ACC112 (cell line): Measurements from ENCODE around the gene ADCY1.
"Not testable (repeated sequence)": the region's sequence is repeated elsewhere in the genome, so short reads cannot be mapped to it uniquely, and the experiment has no call there.

Experiments used
- H2AFZ ChIP-seq: fragments of 200-600 bp; sonication (generic); one replicate; pipeline ENCODE4 v1.6.0; 2017; ENCODE audit warnings: antibody characterized with exemption, low read length; ENCODE audit not compliant: unreplicated experiment
- H3K27ac ChIP-seq: fragments of 200-600 bp; sonication (generic); 2 replicates; pipeline ENCODE4 v1.5.1; 2014; ENCODE audit warnings: low read depth, mild to moderate bottlenecking, antibody characterized with exemption, low read length, moderate library complexity
- H3K27me3 ChIP-seq: fragments of 200-600 bp; sonication (generic); 2 replicates; pipeline ENCODE4 v1.6.1; 2014; ENCODE audit warnings: mild to moderate bottlenecking, antibody characterized with exemption, low read length, moderate library complexity, mixed read lengths; ENCODE audit not compliant: insufficient read depth
- H3K36me3 ChIP-seq: fragments of 200-600 bp; sonication (generic); 2 replicates; pipeline ENCODE4 v1.6.1; 2016; ENCODE audit warnings: mild to moderate bottlenecking, antibody characterized with exemption, low read length, moderate library complexity, mixed read lengths; ENCODE audit not compliant: insufficient read depth
- H3K4me1 ChIP-seq: fragments of 200-600 bp; sonication (generic); one replicate; pipeline ENCODE4 v1.6.1; 2016; ENCODE audit warnings: low read length, mixed read lengths; ENCODE audit not compliant: insufficient read depth, unreplicated experiment, control insufficient read depth
- H3K4me3 ChIP-seq: fragments of 200-600 bp; sonication (generic); 2 replicates; pipeline ENCODE4 v1.5.1; 2014; ENCODE audit warnings: mild to moderate bottlenecking, low read depth, low read length
- H3K79me2 ChIP-seq: fragments of 200-600 bp; sonication (generic); one replicate; pipeline ENCODE4 v1.6.0; 2016; ENCODE audit warnings: low read length; ENCODE audit not compliant: control insufficient read depth, unreplicated experiment, insufficient read depth

ADCY1 gene

GRCh38 chr7:45716380-45717203 is 142.4 kb downstream of the ADCY1 start:
- H3K36me3 ChIP-seq: no peaks in the 10 kb centered on the region
- H3K4me1 ChIP-seq: no peaks in the 10 kb centered on the region
- no peaks in the 10 kb centered on the region for H3K79me2 ChIP-seq
- no peaks in the 10 kb centered on the region; the same call in 1 of the 2 replicates for H3K27me3 ChIP-seq
- no peak overlapping the region for H3K27ac ChIP-seq
- no peak overlapping the region for H2AFZ ChIP-seq
- no peak overlapping the region for H3K4me3 ChIP-seq

- Histone ChIP-seq H3K36me3 (peaks cover 3% of the 10 kb centered on the region; the same call in 1 of the 2 replicates), H3K79me2 (no peaks in the 10 kb centered on the region), H3K27ac (no peak overlapping the region), H3K4me3 (no peak overlapping the region), H3K27me3 (no peaks in the 10 kb centered on the region; the same call in 1 of the 2 replicates), H3K4me1 (no peaks in the 10 kb centered on the region), H2AFZ (no peak overlapping the region)
Observed at GRCh38 chr7:45717537-45718235, 143.5 kb downstream of the ADCY1 start.

GRCh38 chr7:45718464-45719330 is 144.5 kb downstream of the ADCY1 start:
- H3K27me3 ChIP-seq: no peaks in the 10 kb centered on the region; the same call in 1 of the 2 replicates
- H3K79me2 ChIP-seq: no peaks in the 10 kb centered on the region
- no peak overlapping the region for H3K27ac ChIP-seq
- H3K4me3 ChIP-seq: no peak overlapping the region
- H2AFZ ChIP-seq: no peak overlapping the region
- H3K36me3 ChIP-seq: peaks cover 6% of the 10 kb centered on the region; the same call in 1 of the 2 replicates
- H3K4me1 ChIP-seq: no peaks in the 10 kb centered on the region

DNA sequence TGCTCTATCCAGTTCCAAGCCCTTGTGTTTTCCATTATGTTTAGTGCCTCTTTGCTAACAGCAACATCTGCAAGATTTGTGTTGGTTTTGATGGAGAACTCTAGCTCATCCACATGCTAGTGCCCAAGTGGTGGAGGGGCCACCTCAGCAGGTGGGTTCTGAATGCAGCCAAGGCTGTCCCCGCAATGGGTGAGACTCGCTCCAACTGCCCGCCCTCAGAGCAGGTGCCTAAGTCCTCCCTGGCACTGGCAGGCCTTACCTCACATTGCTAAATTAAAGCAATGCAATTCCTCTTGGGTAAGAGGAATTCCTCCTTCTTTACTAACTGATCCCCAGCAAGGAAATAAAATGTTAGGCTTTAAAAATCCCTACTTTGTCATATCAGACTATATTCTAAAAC is 146.8 kb downstream of the ADCY1 start:
- no peak overlapping the region for H3K27ac ChIP-seq
- no peaks in the 10 kb centered on the region; the same call in 1 of the 2 replicates for H3K27me3 ChIP-seq
- H3K36me3 ChIP-seq: peaks cover 12% of the 10 kb centered on the region; the same call in 1 of the 2 replicates
- H2AFZ ChIP-seq: no peak overlapping the region
- no peaks in the 10 kb centered on the region for H3K79me2 ChIP-seq
- H3K4me1 ChIP-seq: no peaks in the 10 kb centered on the region
- H3K4me3 ChIP-seq: no peak overlapping the region

GRCh38 chr7:45721686-45722598 is 147.8 kb downstream of the ADCY1 start:
- H3K4me3 ChIP-seq: no peak overlapping the region
- no peak overlapping the region for H2AFZ ChIP-seq
- no peaks in the 10 kb centered on the region for H3K4me1 ChIP-seq
- H3K27me3 ChIP-seq: no peaks in the 10 kb centered on the region
- no peaks in the 10 kb centered on the region for H3K79me2 ChIP-seq
- H3K27ac ChIP-seq: no peak overlapping the region
- H3K36me3 ChIP-seq: peaks cover 12% of the 10 kb centered on the region; the same call in 1 of the 2 replicates

DNA sequence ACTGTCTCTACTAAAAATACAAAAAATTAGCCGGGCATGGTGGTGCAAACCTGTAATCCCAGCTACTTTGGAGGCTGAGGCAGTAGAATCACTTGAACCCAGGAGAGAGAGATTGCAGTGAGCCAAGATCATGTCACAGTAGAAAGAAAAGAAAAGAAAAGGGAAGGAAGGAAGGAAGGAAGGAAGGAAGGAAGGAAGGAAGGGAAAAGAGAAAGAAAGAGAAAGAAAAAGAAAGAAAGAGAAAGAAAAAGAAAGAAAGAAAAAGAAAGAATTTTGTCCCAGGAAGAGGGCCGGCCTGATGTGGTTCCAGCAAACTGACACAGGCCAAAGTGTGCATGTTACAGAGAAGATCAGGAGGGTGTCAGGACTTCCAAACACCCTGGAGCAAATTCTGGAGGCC is 151.1 kb downstream of the ADCY1 start:
- H3K27ac ChIP-seq, H3K4me3 ChIP-seq, H3K4me1 ChIP-seq, H2AFZ ChIP-seq, H3K27me3 ChIP-seq, H3K79me2 ChIP-seq: not testable (repeated sequence)
- H3K36me3 ChIP-seq: peaks cover 20% of the 10 kb centered on the region; the same call in 1 of the 2 replicates

GRCh38 chr7:45726883-45727282 is 152.7 kb downstream of the ADCY1 start:
- Histone ChIP-seq H3K27me3 (no peaks in the 10 kb centered on the region), H3K4me3 (no peak overlapping the region), H3K4me1 (no peaks in the 10 kb centered on the region), H2AFZ (no peak overlapping the region), H3K79me2 (no peaks in the 10 kb centered on the region), H3K36me3 (peaks cover 20% of the 10 kb centered on the region; the same call in 1 of the 2 replicates), H3K27ac (no peak overlapping the region)

DNA sequence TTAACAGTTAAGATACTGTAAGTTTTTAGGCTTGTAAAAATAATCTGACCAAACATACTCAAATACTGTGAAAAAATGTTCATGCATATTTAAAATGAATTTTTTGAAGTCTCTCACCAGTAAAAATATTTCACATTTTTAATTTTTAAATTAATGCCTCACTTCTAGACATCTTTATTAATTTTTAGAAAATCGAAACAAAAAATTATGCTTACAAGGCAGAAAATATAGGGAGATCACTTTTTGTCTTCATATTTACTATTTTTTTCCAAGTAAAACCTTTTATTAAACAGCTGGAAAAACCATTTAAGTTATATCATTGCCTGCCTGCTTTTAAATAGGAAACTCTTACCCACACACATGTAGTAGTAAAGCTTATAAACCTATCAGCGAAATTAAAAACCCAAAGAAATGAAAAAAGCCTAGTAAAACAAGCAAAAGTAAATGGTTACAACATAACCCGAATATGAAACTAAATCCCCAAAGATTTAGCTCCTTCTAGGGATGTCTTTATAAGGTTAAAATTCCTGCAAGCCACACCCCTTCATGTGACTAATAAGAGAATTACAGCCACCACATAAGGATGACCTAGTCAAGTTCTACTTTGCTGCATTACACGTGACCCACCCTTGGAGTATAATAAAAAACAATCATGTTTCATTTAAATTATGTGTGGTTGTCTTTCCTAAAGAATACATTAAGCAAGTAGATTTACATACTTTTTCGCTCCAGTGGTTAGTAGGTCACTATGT is 157.7 kb downstream of the ADCY1 start:
- H2AFZ ChIP-seq: peak overlapping the region; percentile 50
- not testable (repeated sequence) for H3K27me3 ChIP-seq, H3K4me1 ChIP-seq, H3K36me3 ChIP-seq, H3K79me2 ChIP-seq
- H3K27ac ChIP-seq: peak overlapping the region; percentile 77
- H3K4me3 ChIP-seq: peak overlapping the region; percentile 47; the same call in 1 of the 2 replicates

- H3K36me3 ChIP-seq, H3K27ac ChIP-seq, H3K27me3 ChIP-seq, H3K4me3 ChIP-seq, H2AFZ ChIP-seq, H3K4me1 ChIP-seq, H3K79me2 ChIP-seq: not testable (repeated sequence)
Observed at GRCh38 chr7:45738920-45739319, 164.8 kb downstream of the ADCY1 start.
